Right cardiac atrium (tissue), 5 donors: ENCODE results near the gene BCO2. TPM values are rescaled to one million over a fixed set of nuclear protein-coding genes. Genes with fewer than 3 reads are reported as not detected.
A peak's percentile ranks its signal among the peaks of the same experiment; 100 is the strongest.

ENCODE experiments used
- ATAC-seq, 2 donors: fragments of 200-7000 bp; cut with Tn5 transposase; one replicate each; pipeline versions ENCODE4 v1.8.0 to v1.9.1; 2020; ENCODE audit warnings: moderate library complexity in 2 of 2, mild to moderate bottlenecking in 1 of 2
- DNase-seq, 3 donors: peaks; one replicate each; pipeline ENCODE4 v3.0.0-alpha.2; 2020
- H3K27ac ChIP-seq: one replicate; pipeline ENCODE4 v1.5.1; 2013; ENCODE audit warnings: mild to moderate bottlenecking, low read length, control low read depth, moderate library complexity
- H3K27me3 ChIP-seq: one replicate; pipeline ENCODE4 v1.6.1; 2013; ENCODE audit not compliant: control insufficient read depth, insufficient read depth
- H3K4me1 ChIP-seq: one replicate; pipeline ENCODE4 v1.6.1; 2013; ENCODE audit warnings: low read length; ENCODE audit not compliant: control insufficient read depth, insufficient read depth
- H3K4me3 ChIP-seq: one replicate; pipeline ENCODE4 v1.5.1; 2013; ENCODE audit warnings: low read length, control low read depth
- H3K9me3 ChIP-seq: one replicate; pipeline ENCODE4 v1.6.1; 2013; ENCODE audit warnings: low read length; ENCODE audit not compliant: control insufficient read depth
- WGBS: extraction: QIAGEN DNeasy Blood & Tissue Kit; methylation state at CpG from one replicate; pipeline ENCODE4 v1.1.7; 2013; 5-methylcytosine and 5-hydroxymethylcytosine counted together
- intact Hi-C, 4 donors: fragments of 100-400 bp; cut with DNase I; formaldehyde crosslinking; loops; one replicate each; pipeline versions ENCODE4 v1.11.0 to v1.14.0; 2022 to 2023
- polyA plus RNA-seq: library from polyadenylated mRNA; stranded (reverse); fragments of 200-250 nt; gene quantifications from one replicate; pipeline ENCODE4 v1.2.3, GENCODE V29; 2013
- total RNA-seq, 4 donors: library from RNA; stranded (reverse); fragmentation: NEBNext Ultra II Directional; extraction: Animal tissue kit (Norgen Biotek cat#: 25700); gene quantifications; one replicate each; pipeline ENCODE4 v1.2.1, GENCODE V29; 2021
- donor health status: healthy with polysubstance abuse.
- donor health status: DM: no; HTN: yes; CAD: no.
- donor health status: DM: no; HTN: no; CAD: no.
- donor health status: DM: no; HTN: yes; CAD: no; lungs with severe emphysema.
- donor health status: DM: yes; HTN: yes; CAD: no.

The BCO2 gene
- total and polyA plus RNA-seq, 5 donors: 70.8 to 147 (median 85.6) TPM

DNA sequence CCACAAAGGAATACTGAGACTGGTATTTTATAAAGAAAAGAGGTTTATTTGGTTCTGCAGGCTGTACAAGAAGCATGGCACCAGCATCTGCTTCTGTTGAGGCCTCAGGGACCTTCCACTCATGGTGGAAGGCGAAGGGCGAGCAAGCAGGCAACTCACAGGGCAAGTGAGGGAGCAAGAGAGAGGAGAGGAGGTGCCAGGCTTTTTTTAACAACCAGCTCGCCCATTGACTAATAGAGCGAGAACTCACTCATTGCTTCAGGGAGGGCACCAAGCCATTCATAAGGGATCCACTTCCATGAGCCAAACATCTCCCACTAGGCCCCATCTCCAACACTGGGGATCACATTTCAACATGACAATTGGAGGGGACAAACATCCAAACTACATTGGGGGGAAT lies 52.2 kb downstream of the BCO2 start:
- intact Hi-C loops: no loop called here
- Histone ChIP-seq H3K4me1 (peaks cover 3% of the 10 kb centered on the region), H3K4me3 (no peak overlapping the region), H3K9me3 (no peaks in the 10 kb centered on the region), H3K27ac (no peak overlapping the region), H3K27me3 (no peaks in the 10 kb centered on the region)
- no peak for ATAC-seq
- no peak for DNase-seq
- WGBS: 92% methylated on average over 4 of the region's 4 CpGs

DNA sequence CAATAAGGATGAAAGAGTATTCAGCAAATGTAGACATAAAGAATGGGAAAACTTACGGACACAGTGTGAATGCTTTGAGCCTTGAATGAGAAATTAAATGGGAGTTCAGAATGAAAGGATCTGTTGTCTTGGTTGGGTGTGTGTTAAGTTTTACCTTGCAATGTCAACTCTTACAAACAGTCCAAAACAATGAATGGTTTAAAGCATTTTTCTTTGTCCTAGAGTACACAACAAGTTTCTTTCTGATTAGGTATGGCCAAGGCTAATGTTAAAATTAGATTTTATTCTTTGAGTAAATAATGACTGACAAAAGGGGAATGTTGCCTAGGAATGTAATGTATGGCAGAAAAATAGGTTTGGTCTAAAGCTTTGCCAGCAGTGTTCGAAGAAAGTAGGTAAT lies 53.4 kb downstream of the BCO2 start:
- DNase-seq (no peak), ATAC-seq (no peak)
- Histone ChIP-seq H3K27me3 (no peaks in the 10 kb centered on the region), H3K27ac (no peak overlapping the region), H3K9me3 (no peaks in the 10 kb centered on the region), H3K4me1 (peaks cover 3% of the 10 kb centered on the region), H3K4me3 (no peak overlapping the region)
- intact Hi-C loops: no loop called here
- 97% methylated on average over 2 of the region's 2 CpGs for WGBS

DNA sequence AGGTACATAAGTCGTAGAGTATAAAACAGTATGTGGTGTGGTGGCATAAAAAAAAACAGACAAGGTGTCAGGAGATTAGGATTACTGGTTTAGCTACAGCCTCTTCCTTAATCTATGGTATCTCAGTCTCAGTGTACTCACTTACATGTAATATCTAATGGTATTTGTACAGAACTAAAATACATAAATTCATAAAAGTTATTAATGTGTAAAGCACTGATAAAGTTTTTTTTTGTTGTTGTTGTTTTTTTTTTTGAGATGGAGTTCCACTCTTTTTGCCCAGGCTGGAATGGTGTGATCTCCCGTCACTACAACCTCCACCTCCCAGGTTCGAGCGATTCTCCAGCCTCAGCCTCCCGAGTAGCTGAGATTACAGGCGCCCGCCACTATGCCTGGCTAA lies 53.8 kb downstream of the BCO2 start:
- DNase-seq: no peak
- Histone ChIP-seq H3K27me3 (no peaks in the 10 kb centered on the region), H3K9me3 (no peaks in the 10 kb centered on the region), H3K4me1 (peaks cover 3% of the 10 kb centered on the region), H3K27ac (no peak overlapping the region), H3K4me3 (no peak overlapping the region)
- intact Hi-C loops: no loop called here
- 95% methylated on average over 7 of the region's 7 CpGs for WGBS
- no peak for ATAC-seq

DNA sequence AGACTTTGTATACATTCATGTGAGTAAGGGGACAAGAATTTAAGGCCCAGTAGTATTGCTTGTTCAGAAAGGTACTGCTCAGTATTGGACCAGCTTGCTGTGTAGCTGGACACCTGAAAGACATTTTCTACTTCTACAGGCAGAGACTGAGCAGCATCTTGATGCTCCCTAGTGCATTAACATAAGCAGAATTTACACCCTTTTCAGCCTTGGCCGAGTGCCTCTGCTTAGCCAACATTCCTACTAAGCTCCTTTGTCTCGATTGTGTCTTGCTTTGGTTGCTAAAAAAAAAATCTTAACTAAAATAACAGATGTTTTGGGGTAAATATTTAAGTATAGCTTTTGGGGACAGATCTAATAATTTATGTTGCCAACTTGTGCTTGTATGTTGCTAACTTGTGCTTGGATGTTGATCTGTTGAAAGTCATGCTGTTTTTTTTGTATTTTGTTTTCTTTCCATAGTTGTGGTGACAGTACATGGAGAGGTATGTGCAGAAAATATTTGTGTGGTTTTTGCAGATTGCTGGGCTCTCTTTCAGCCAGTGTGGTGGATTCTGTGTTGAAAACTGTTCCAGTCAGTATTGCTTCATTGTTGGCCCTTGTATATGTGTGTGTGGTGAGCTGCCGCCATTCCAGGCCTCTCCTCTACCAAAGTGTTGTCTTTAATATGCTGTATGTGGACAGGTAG lies 54.6 kb downstream of the BCO2 start:
- H3K27me3 ChIP-seq: no peaks in the 10 kb centered on the region
- DNase-seq (no peak), ATAC-seq (no peak)
- WGBS: 78% methylated on average over 3 of the region's 3 CpGs
- H3K4me1 ChIP-seq: peaks cover 3% of the 10 kb centered on the region
- H3K27ac ChIP-seq: no peak overlapping the region
- H3K9me3 ChIP-seq: no peaks in the 10 kb centered on the region
- H3K4me3 ChIP-seq: no peak overlapping the region
- intact Hi-C loops: no loop called here

DNA sequence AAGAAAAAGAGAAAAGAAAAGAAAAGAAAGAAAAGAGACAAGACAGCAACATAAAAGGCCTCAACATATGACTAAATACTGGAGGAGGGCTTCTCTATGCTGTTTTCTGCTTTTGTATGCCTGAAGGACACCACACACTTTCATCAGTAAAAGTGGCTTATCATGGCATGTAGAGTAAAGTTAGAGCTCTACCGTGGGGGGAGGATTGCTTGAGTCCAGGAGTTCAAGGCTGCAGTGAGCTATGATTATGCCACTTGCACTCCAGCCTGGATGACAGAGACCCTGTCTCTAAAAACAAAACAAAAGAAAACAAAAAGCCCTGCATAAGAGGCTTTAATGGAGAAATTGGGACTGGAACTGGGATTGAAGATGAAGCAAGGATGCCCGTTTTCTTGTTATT lies 56.6 kb downstream of the BCO2 start:
- WGBS: 76% methylated on average over 2 of the region's 2 CpGs
- ATAC-seq (no peak), DNase-seq (no peak)
- intact Hi-C loops: no loop called here
- no peak overlapping the region for H3K4me3 ChIP-seq
- no peaks in the 10 kb centered on the region for H3K9me3 ChIP-seq
- H3K27me3 ChIP-seq: no peaks in the 10 kb centered on the region
- H3K27ac ChIP-seq: no peak overlapping the region
- H3K4me1 ChIP-seq: peaks cover 3% of the 10 kb centered on the region

DNA sequence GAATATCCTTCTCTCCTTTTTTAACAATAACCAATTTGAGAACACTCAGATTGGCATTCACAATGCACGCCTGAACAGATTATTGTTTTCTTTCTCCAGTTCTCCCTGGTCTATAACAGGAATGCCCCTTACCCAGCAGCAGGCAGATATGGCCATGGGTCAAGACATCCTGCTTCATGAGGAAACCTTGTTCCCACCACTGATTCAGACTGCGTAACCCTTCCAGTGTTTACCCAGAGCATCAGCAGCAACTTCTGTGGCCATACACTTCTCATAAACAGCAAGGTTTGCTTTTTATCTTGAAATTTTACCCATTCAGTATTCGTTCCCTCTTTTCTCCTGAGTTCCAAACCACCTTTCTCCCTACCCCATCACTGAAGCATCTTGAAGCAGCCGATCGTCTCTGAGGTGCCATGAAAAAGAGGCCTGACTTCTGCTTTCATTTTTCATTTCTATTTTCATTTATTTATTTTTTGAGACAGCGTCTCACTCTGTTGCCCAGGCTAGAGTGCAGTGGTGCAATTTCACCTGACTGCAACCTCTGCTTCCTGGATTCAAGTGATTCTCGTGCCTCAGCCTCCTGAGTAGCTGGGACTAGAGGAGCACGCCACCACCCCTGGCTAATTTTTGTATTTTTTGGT lies 60.6 kb downstream of the BCO2 start:
- ATAC-seq: no peak
- no peak for DNase-seq
- WGBS: 95% methylated on average over 8 of the region's 8 CpGs

DNA sequence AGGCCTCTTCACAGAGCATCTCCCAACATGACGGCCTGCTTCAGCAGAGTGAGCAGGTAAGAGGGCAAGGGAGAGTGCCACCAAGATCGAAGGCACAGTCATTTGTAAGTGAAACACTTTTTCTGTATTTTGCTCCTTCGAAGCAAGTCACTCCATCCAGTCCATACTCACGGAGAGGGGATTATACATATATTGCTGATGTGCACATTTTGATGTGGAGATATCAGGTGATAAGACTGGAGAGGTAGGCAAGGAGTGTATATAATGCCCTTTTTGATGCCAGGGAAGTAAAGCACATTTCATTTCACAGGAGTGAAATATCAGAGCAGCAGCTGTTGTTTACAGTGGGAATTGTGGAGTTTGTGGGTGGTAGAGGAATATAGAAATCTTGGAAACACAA lies 62.1 kb downstream of the BCO2 start:
- no peak overlapping the region for H3K4me3 ChIP-seq
- no peaks in the 10 kb centered on the region for H3K9me3 ChIP-seq
- DNase-seq (no peak), ATAC-seq (no peak)
- H3K27me3 ChIP-seq: no peaks in the 10 kb centered on the region
- H3K4me1 ChIP-seq: no peaks in the 10 kb centered on the region
- WGBS: 97% methylated on average over 4 of the region's 4 CpGs
- intact Hi-C loops: loop anchor here in 1 of 4 donors (5.0 kb wide), 1 partner anchor 35 kb away; no protein-coding TSS in a partner anchor
- no peak overlapping the region for H3K27ac ChIP-seq

More for the DNA sequence above, 60.6 kb downstream of the BCO2 start:
- intact Hi-C loops: loop anchor here in 1 of 4 donors (5.0 kb wide), 1 partner anchor 36 kb away; no protein-coding TSS in a partner anchor
- no peaks in the 10 kb centered on the region for H3K4me1 ChIP-seq
- no peaks in the 10 kb centered on the region for H3K9me3 ChIP-seq
- no peaks in the 10 kb centered on the region for H3K27me3 ChIP-seq
- no peak overlapping the region for H3K27ac ChIP-seq
- no peak overlapping the region for H3K4me3 ChIP-seq

DNA sequence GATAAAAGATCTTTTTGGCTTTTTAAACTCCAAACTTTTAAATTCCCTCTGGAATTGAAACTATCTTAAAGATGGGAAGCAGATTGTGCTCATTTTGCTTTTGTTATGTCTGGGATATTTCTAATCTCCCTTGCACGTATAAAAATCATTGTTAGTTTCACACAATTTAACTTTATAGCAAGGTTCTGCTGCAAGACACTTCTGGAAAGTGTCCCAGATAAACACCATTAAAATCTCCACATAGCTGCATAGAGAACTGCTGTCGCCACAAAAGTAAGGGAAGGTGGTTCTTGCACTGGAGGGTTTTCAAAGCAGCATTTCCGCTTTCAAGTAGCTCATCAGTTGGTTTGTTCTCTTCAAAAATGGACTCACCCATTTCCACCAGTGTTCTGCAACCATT lies 62.7 kb downstream of the BCO2 start:
- Histone ChIP-seq H3K27ac (no peak overlapping the region), H3K27me3 (no peaks in the 10 kb centered on the region), H3K9me3 (no peaks in the 10 kb centered on the region), H3K4me1 (no peaks in the 10 kb centered on the region), H3K4me3 (no peak overlapping the region)
- intact Hi-C loops: loop anchor here in 1 of 4 donors (5.0 kb wide), 1 partner anchor 34 kb away; no protein-coding TSS in a partner anchor
- ATAC-seq: no peak
- DNase-seq: no peak
- 85% methylated on average over 3 of the region's 3 CpGs for WGBS

DNA sequence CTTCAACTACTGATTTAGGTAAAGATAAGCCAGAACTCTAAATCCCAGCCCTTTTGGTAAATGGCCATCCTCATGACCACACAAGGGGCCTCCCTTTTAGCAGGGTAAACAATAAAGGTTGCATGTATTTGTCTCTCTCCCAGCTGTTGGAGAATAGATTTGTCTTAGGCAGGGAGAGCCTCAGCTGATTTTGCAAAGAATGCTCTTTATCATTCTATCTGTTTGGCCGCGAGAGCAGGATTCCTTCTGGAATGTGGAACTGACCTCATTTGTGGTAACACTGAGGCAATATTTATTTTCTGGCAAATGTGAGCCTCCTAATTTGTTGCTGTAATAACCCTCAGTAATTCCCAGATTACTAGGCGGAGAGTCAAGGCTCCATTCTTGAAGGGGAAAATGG lies 66.2 kb downstream of the BCO2 start:
- no peak overlapping the region for H3K4me3 ChIP-seq

DNA sequence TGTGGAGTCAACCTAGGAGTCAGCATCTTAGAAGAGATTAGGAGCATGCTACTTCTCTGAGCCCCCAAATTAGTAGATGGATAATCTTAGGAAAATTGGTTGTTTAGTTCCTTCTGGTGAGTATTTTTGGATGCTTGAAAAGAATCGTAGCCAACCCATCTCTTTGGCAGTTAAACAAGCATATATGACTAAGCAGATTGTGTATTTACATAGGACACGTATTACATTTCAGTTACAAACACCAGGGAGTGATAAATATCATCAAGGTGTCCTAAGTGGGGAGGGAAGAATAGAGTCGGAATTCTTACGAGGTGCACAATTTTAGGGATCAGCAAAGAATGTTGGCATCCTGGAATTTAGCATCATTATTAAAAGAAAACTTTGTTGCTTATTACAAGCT lies 71.9 kb downstream of the BCO2 start:
- DNase-seq: no peak
- intact Hi-C loops: no loop called here
- H3K4me1 ChIP-seq: no peaks in the 10 kb centered on the region
- H3K4me3 ChIP-seq: no peak overlapping the region
- no peak for ATAC-seq
- 67% methylated on average over 4 of the region's 4 CpGs for WGBS
- no peaks in the 10 kb centered on the region for H3K27me3 ChIP-seq
- H3K27ac ChIP-seq: no peak overlapping the region
- no peaks in the 10 kb centered on the region for H3K9me3 ChIP-seq

More for the DNA sequence above, 66.2 kb downstream of the BCO2 start:
- no peak overlapping the region for H3K27ac ChIP-seq
- 76% methylated on average over 3 of the region's 3 CpGs for WGBS
- H3K4me1 ChIP-seq: no peaks in the 10 kb centered on the region
- H3K9me3 ChIP-seq: no peaks in the 10 kb centered on the region
- DNase-seq (no peak), ATAC-seq (peak in 1 of 2 donors; percentile 21)
- intact Hi-C loops: no loop called here
- no peaks in the 10 kb centered on the region for H3K27me3 ChIP-seq

DNA sequence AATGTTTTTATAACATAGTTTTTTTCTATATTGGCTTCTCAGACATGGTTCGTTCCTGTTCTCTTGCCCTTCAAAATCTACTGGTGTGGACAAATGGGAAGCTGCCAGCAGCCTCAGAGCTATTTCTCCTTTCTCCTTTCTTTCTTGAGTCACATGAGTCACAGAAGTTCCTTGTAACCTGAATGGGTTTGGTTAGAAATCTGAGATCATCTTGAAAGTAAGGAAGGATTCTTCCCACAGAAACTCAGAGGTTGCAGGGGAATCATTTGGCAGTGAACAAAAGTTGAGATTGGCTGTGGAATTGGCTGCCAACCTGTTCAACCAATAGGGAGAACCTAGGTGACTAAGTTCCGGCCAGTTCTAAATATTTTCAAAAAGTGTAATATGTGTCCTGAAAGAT lies 72.9 kb downstream of the BCO2 start:
- no peak for ATAC-seq
- intact Hi-C loops: no loop called here
- H3K4me3 ChIP-seq: no peak overlapping the region
- no peak overlapping the region for H3K27ac ChIP-seq
- no peak for DNase-seq
- no peaks in the 10 kb centered on the region for H3K27me3 ChIP-seq
- H3K9me3 ChIP-seq: no peaks in the 10 kb centered on the region
- 93% methylated on average over 2 of the region's 2 CpGs for WGBS
- H3K4me1 ChIP-seq: no peaks in the 10 kb centered on the region
